Stomach (tissue), 4 donors: Measurements from ENCODE around the gene HORMAD1.

ENCODE experiments used
- CTCF ChIP-seq, 7 experiments: fragments of 450-650 bp in 4 of 7; fragments of 200-600 bp in 3 of 7; sonication (generic) in 3 of 7; IDR thresholded peaks; one replicate each; pipeline ENCODE4 v1.5.1; 2016 to 2019; ENCODE audit warnings: antibody characterized with exemption in 7 of 7, control low read depth in 2 of 7, mild to moderate bottlenecking in 1 of 7
- EP300 ChIP-seq: sonication (generic); formaldehyde crosslinking; IDR thresholded peaks from one replicate; pipeline ENCODE4 v1.6.1; 2017; ENCODE audit warnings: antibody characterized with exemption
- POLR2A ChIP-seq, 4 donors: fragments of 450-650 bp; IDR thresholded peaks; one replicate each; pipeline ENCODE4 v1.6.1; 2016; ENCODE audit warnings: antibody characterized with exemption in 4 of 4, control low read depth in 2 of 4, mild to moderate bottlenecking in 1 of 4, moderate library complexity in 1 of 4
- POLR2AphosphoS5 ChIP-seq, 3 donors: sonication (generic); formaldehyde crosslinking; IDR thresholded peaks; one replicate each; pipeline ENCODE4 v1.6.1; 2016; ENCODE audit warnings: antibody characterized with exemption in 3 of 3

GRCh38 chr1:150692720-150693119 is 28.0 kb downstream of the HORMAD1 start:
- TF ChIP-seq CTCF (IDR thresholded peaks at IDR 0.05) (no peak), POLR2A (IDR thresholded peaks at IDR 0.05) (no peak), POLR2AphosphoS5 (IDR thresholded peaks at IDR 0.05) (no peak), EP300 (no peak)
